Pancreas (tissue), 10 donors: ENCODE data around the gene ELN. TPM values are rescaled to one million over a fixed set of nuclear protein-coding genes. Genes with fewer than 3 reads are reported as not detected.
A peak's percentile ranks its signal among the peaks of the same experiment; 100 is the strongest.

Experiments
- ATAC-seq, 4 donors: fragments of 200-7000 bp; cut with Tn5 transposase; one replicate each; pipeline versions ENCODE4 v1.8.0 to v1.9.1; 2020; ENCODE audit warnings: mild to moderate bottlenecking in 4 of 4, moderate library complexity in 4 of 4
- DNase-seq, 6 donors: peaks; one replicate each; pipeline ENCODE4 v3.0.0-alpha.2; 2020
- FAIRE-seq: peaks from 2 replicates; lab custom pipeline; 2012; peaks lifted over from hg19 to GRCh38; lab: Jason Lieb, UNC
- H3K27ac ChIP-seq, 4 donors: fragments of 200-600 bp; sonication (generic); 1 replicate in 3 of 4; 2 replicates in 1 of 4; pipeline versions ENCODE4 v1.5.0 to v1.8.0; 2020
- H3K27me3 ChIP-seq, 4 donors: fragments of 200-600 bp; one replicate each; pipeline ENCODE4 v1.8.0; 2021
- H3K36me3 ChIP-seq, 3 donors: fragments of 200-600 bp; sonication (generic) in 1 of 3; one replicate each; pipeline versions ENCODE4 v1.5.0 to v1.8.0; 2020 to 2021
- H3K4me1 ChIP-seq, 3 donors: fragments of 200-600 bp; one replicate each; pipeline ENCODE4 v1.8.0; 2021
- H3K4me3 ChIP-seq, 4 donors: fragments of 200-600 bp; sonication (generic) in 2 of 4; one replicate each; pipeline versions ENCODE4 v1.5.0 to v1.8.0; 2020 to 2021
- H3K9me3 ChIP-seq, 4 donors: fragments of 200-600 bp; one replicate each; pipeline ENCODE4 v1.8.0; 2021
- WGBS, 2 donors: extraction: QIAGEN DNeasy Blood & Tissue Kit; methylation state at CpG; one replicate each; pipeline ENCODE4 v1.1.7; 2013; 5-methylcytosine and 5-hydroxymethylcytosine counted together
- intact Hi-C, 3 donors: fragments of 100-400 bp; cut with DNase I; formaldehyde crosslinking; loops; one replicate each; pipeline versions ENCODE4 v1.11.1 to v1.14.2; 2022
- polyA plus RNA-seq, 2 donors: library from polyadenylated mRNA; stranded (reverse); fragments of 200-250 nt; gene quantifications; one replicate each; pipeline ENCODE4 v1.2.3, GENCODE V29; 2013
- total RNA-seq, 6 donors: library from RNA; stranded (reverse); fragmentation: NEBNext Ultra II Directional in 4 of 6; extraction: Animal tissue kit (Norgen Biotek cat#: 25700) in 4 of 6; gene quantifications; one replicate each; pipeline versions ENCODE4 v1.2.1 to v1.2.4, GENCODE V29; 2021 to 2023
- TF ChIP-seq, protein P1 (sequence below), 4 donors: fragments of 200-600 bp; sonication (generic) in 3 of 4; IDR thresholded peaks; one replicate each; pipeline versions ENCODE4 v1.5.0 to v1.8.0; 2021; ENCODE audit warnings: antibody characterized with exemption in 4 of 4
- donor health status: healthy with polysubstance abuse.
- donor health status: DM: no; HTN: no; CAD: no; lungs with moderate emphysema.
- donor health status: DM: no; HTN: no; CAD: no.
- donor health status: control.
- donor health status: control.
- donor health status: Bipolar disorder and iron deficiency.
- donor health status: DM: yes; HTN: yes; CAD: no.
- donor health status: DM: no; HTN: no; CAD: no.
- donor health status: DM: no; HTN: no; CAD: no.
- donor health status: DM: yes; HTN: yes; CAD: no.

Gene ELN
- total and polyA plus RNA-seq, 8 donors = 36.8 to 118 (median 70.7) TPM

GRCh38 chr7:74071121-74071520, 43.1 kb downstream of the ELN start:
- H3K27me3 ChIP-seq = no peaks in the 10 kb centered on the region
- ATAC-seq (no peak), DNase-seq (no peak), FAIRE-seq (no peak)
- no peaks in the 10 kb centered on the region for H3K36me3 ChIP-seq
- no peak overlapping the region for H3K27ac ChIP-seq
- 93 to 94% methylated on average over 3 of the region's 3 CpGs for WGBS, 2 donors
- H3K9me3 ChIP-seq = no peaks in the 10 kb centered on the region
- TF ChIP-seq, protein P1, sequence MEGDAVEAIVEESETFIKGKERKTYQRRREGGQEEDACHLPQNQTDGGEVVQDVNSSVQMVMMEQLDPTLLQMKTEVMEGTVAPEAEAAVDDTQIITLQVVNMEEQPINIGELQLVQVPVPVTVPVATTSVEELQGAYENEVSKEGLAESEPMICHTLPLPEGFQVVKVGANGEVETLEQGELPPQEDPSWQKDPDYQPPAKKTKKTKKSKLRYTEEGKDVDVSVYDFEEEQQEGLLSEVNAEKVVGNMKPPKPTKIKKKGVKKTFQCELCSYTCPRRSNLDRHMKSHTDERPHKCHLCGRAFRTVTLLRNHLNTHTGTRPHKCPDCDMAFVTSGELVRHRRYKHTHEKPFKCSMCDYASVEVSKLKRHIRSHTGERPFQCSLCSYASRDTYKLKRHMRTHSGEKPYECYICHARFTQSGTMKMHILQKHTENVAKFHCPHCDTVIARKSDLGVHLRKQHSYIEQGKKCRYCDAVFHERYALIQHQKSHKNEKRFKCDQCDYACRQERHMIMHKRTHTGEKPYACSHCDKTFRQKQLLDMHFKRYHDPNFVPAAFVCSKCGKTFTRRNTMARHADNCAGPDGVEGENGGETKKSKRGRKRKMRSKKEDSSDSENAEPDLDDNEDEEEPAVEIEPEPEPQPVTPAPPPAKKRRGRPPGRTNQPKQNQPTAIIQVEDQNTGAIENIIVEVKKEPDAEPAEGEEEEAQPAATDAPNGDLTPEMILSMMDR (IDR thresholded peaks at IDR 0.05) = no peak
- no peaks in the 10 kb centered on the region for H3K4me1 ChIP-seq
- intact Hi-C loops = no loop called here
- H3K4me3 ChIP-seq = no peak overlapping the region

GRCh38 chr7:74074770-74075169, 46.8 kb downstream of the ELN start:
- WGBS, 2 donors = 89 to 95% methylated on average over 1 of the region's 1 CpG
- no peaks in the 10 kb centered on the region for H3K9me3 ChIP-seq
- no peaks in the 10 kb centered on the region for H3K27me3 ChIP-seq
- no peaks in the 10 kb centered on the region for H3K36me3 ChIP-seq
- H3K4me1 ChIP-seq = no peaks in the 10 kb centered on the region
- no peak overlapping the region for H3K27ac ChIP-seq
- DNase-seq = no peak
- TF ChIP-seq, protein P1 (IDR thresholded peaks at IDR 0.05) = no peak
- intact Hi-C loops = no loop called here
- FAIRE-seq = no peak
- ATAC-seq = no peak
- H3K4me3 ChIP-seq = no peak overlapping the region

DNA sequence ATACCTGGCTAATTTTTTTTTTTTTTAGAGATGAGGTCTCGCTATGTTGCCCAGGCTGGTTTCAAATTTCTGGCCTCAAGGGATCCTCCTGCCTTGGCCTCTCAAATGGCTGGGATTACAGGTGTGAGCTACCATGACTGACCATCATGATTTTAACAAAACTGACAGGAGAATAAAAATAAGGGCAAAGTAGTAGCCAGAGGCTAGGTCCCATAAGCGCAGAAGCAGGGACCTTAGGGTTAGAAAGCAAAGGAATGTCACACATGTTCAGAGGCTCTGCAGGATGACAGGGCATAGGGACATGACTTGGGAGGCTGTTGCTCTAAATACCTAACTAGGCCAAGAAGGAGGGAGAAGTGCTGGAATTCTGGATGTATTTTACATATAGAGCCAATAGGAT, 50.5 kb downstream of the ELN start:
- intact Hi-C loops = no loop called here
- Histone ChIP-seq H3K27me3 (no peaks in the 10 kb centered on the region), H3K27ac (no peak overlapping the region), H3K4me3 (no peak overlapping the region), H3K4me1 (peaks cover 0 to 3% (median 0%) of the 10 kb centered on the region in 3 donors), H3K9me3 (no peaks in the 10 kb centered on the region), H3K36me3 (no peaks in the 10 kb centered on the region)
- TF ChIP-seq, protein P1 (IDR thresholded peaks at IDR 0.05) = no peak
- no peak for ATAC-seq
- DNase-seq = no peak
- no peak for FAIRE-seq
- WGBS, 2 donors = 97 to 98% methylated on average over 2 of the region's 2 CpGs

DNA sequence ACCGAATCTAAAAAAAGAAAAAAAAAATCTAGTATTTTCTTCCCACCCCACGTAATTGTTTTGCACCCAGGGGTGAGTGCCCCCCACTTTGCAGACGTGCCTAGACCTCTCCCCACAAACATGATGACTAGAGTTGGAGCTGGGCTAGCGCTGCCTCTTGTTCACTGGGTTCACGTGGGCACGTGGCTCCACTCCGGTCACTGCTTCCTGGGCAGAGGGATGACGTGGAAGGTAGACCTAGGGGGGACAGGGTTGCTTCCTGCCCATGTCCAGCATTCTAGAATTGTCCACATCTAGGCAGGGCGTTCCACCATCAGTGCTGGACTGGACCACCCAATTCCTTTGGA, 54.8 kb downstream of the ELN start:
- intact Hi-C loops = no loop called here

More for the DNA sequence above, 54.8 kb downstream of the ELN start:
- Histone ChIP-seq H3K9me3 (no peaks in the 10 kb centered on the region), H3K27ac (no peak overlapping the region), H3K4me1 (peaks cover 0 to 9% (median 8%) of the 10 kb centered on the region in 3 donors), H3K27me3 (no peaks in the 10 kb centered on the region), H3K4me3 (peak overlapping the region in 1 of 4 donors; percentile 36), H3K36me3 (peaks cover 0 to 5% (median 0%) of the 10 kb centered on the region in 3 donors)
- DNase-seq (no peak), FAIRE-seq (no peak), ATAC-seq (no peak)
- WGBS, 2 donors = 87 to 94% methylated on average over 9 of the region's 9 CpGs
- TF ChIP-seq, protein P1 (IDR thresholded peaks at IDR 0.05) = no peak
